Uterus (tissue), 2 donors: ENCODE results near the gene FABP2.

Experiments used
- POLR2A ChIP-seq, 2 donors: fragments of 450-650 bp; IDR thresholded peaks; one replicate each; pipeline ENCODE4 v1.6.1; 2016; ENCODE audit warnings: antibody characterized with exemption in 2 of 2, mild to moderate bottlenecking in 1 of 2, moderate library complexity in 1 of 2
- TF ChIP-seq, protein P1 (sequence below), 4 experiments: fragments of 200-600 bp in 2 of 4; fragments of 450-650 bp in 2 of 4; sonication (generic) in 2 of 4; IDR thresholded peaks; one replicate each; pipeline ENCODE4 v1.5.1; 2016 to 2019; ENCODE audit warnings: antibody characterized with exemption in 4 of 4, mild to moderate bottlenecking in 2 of 4, moderate library complexity in 1 of 4

DNA sequence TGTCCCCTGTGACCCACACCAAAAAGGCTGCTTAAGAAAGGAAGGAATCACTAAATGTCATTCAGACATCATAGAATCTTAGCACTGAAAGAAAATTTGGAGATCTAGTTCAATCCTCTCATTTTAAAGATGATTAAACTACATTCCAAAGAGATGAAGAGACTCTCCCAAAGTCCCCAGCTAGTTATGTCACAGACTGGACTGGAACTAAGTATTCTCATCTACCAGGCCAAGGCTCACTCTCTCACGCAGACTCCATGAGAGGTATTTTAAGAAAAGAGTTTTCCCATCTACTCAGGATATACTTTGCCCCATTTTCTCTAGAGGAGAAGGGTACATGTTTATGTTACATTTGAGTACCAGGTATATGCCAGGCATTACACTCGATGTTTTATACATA is 6.9 kb downstream of the FABP2 start:
- TF ChIP-seq, protein P1, sequence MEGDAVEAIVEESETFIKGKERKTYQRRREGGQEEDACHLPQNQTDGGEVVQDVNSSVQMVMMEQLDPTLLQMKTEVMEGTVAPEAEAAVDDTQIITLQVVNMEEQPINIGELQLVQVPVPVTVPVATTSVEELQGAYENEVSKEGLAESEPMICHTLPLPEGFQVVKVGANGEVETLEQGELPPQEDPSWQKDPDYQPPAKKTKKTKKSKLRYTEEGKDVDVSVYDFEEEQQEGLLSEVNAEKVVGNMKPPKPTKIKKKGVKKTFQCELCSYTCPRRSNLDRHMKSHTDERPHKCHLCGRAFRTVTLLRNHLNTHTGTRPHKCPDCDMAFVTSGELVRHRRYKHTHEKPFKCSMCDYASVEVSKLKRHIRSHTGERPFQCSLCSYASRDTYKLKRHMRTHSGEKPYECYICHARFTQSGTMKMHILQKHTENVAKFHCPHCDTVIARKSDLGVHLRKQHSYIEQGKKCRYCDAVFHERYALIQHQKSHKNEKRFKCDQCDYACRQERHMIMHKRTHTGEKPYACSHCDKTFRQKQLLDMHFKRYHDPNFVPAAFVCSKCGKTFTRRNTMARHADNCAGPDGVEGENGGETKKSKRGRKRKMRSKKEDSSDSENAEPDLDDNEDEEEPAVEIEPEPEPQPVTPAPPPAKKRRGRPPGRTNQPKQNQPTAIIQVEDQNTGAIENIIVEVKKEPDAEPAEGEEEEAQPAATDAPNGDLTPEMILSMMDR (IDR thresholded peaks at IDR 0.05), result no peak
- no peak for TF ChIP-seq POLR2A (IDR thresholded peaks at IDR 0.05)
